ENCODE results near the gene NCOA7. TPM values are rescaled to one million over a fixed set of nuclear protein-coding genes. Genes with fewer than 3 reads are reported as not detected.

Gene NCOA7
- total and polyA plus RNA-seq, 10 of the 15 experiments (the other 5 are each of a cell fraction or from before 2014, with no cell fraction given), result 18.9 to 50.3 (median 34.2) TPM

GRCh38 chr6:125754566-125754965 is 36.2 kb upstream of the NCOA7 start:
- in situ Hi-C loops (cut with MboI) (loop anchor here (25.0 kb wide), 3 partner anchors 592 to 1358 kb away; partner anchors contain the start of genes RSPO3 and TPD52L1), intact Hi-C loops (cut with micrococcal nuclease; ENCODE audit: unreplicated experiment) (no loop called here)
- Histone ChIP-seq H3K79me2 (ENCODE audit: control insufficient read depth, insufficient read depth, low read length) (no peaks in the 10 kb centered on the region), H3K4me1 (ENCODE audit: control insufficient read depth, insufficient read depth, low read length) (no peaks in the 10 kb centered on the region; the same call in 1 of the 2 replicates), H3K9me3 (replicated peaks; ENCODE audit: control insufficient read depth, insufficient read depth, low read length) (no peaks in the 10 kb centered on the region), H3K27me3 (replicated peaks in 1 of 2; ENCODE audit: control insufficient read depth in 2 of 2, insufficient read depth in 2 of 2, low read length in 1 of 2) (peaks cover 2 to 6% of the 10 kb centered on the region in 2 experiments; a peak in 2 of 4 replicates), H4K20me1 (ENCODE audit: control insufficient read depth, insufficient read depth) (no peaks in the 10 kb centered on the region), H3K4me3 (no peak overlapping the region), H3K4me2 (ENCODE audit: control insufficient read depth, insufficient read depth) (no peak overlapping the region), H3K36me3 (ENCODE audit: control insufficient read depth in 2 of 2, insufficient read depth in 2 of 2, low read length in 1 of 2) (no peaks in the 10 kb centered on the region), H3K9ac (ENCODE audit: control insufficient read depth, insufficient read depth, low read length) (no peak overlapping the region), H3K27ac (ENCODE audit: control insufficient read depth, insufficient read depth) (no peak overlapping the region), H2AFZ (ENCODE audit: control insufficient read depth, low read depth, low read length) (no peak overlapping the region)
- ATAC-seq, result no peak
- RAD21 ChIA-PET (ENCODE audit: unreplicated experiment), result interaction anchor here (0.6 to 10.1 kb wide), 2 partner anchors 442 to 562 kb away, joined by 3 to 134 read pairs; no protein-coding TSS in a partner anchor
- POLR2A ChIA-PET, result interaction anchor here (0.5 kb wide), 1 partner anchor 441 kb away, joined by 7 read pairs; no protein-coding TSS in a partner anchor
- DNase-seq (ENCODE audit: low read depth, low spot score), result no peak
- SMC1A ChIA-PET (ENCODE audit: uncharacterized antibody, unreplicated experiment), result interaction anchor here (0.9 to 5.5 kb wide), 6 partner anchors 9 to 451 kb away, joined by 3 to 128 read pairs (median 7); no protein-coding TSS in a partner anchor
- TF ChIP-seq HDGF (IDR thresholded peaks at IDR 0.05), result no peak
- no peak for TF ChIP-seq BCL3 (IDR thresholded peaks at IDR 0.05; ENCODE audit: borderline replicate concordance, insufficient read depth, low read depth, low read length, poor library complexity, severe bottlenecking)
- TF ChIP-seq GATAD2B (conservative IDR thresholded peaks at IDR 0.05; ENCODE audit: low read depth), result no peak
- TF ChIP-seq STAT3 (IDR thresholded peaks at IDR 0.05; ENCODE audit: low read depth, low read length), result no peak
- no peak for TF ChIP-seq IKZF1 (conservative IDR thresholded peaks at IDR 0.05)
- TF ChIP-seq REST (IDR thresholded peaks at IDR 0.05; ENCODE audit: low read depth, low read length), result no peak
- no peak for TF ChIP-seq GABPA (IDR thresholded peaks at IDR 0.05; ENCODE audit: low read depth)
- no peak for TF ChIP-seq BCL11A (IDR thresholded peaks at IDR 0.05; ENCODE audit: low read depth, low read length)
- no peak for TF ChIP-seq ASH2L (IDR thresholded peaks at IDR 0.05; ENCODE audit: borderline replicate concordance, low read depth)
- TF ChIP-seq ZNF274 (IDR thresholded peaks at IDR 0.05; ENCODE audit: insufficient read depth, insufficient read length), result no peak
- TF ChIP-seq NRF1 (conservative IDR thresholded peaks at IDR 0.05; ENCODE audit: low read depth, low read length), result no peak
- TF ChIP-seq STAT1 (conservative IDR thresholded peaks at IDR 0.05), result no peak
- 47% methylated on average over 2 of the region's 2 CpGs for WGBS (ENCODE audit: insufficient coverage, insufficient replicate concordance, low lambda C conversion rate, missing lambda C conversion rate)
- CTCF ChIA-PET, result interaction anchor here (0.6 to 10.9 kb wide), 14 partner anchors 8 to 462 kb away, joined by 3 to 306 read pairs (median 5); partner anchors contain the start of gene HDDC2
- BruUV-seq (replicated peaks), result no TSS peak
- no peak for FAIRE-seq

Measured in GM12878 (cell line).